Keratinocyte (primary cell): ENCODE data around the gene DIABLO. TPM values are rescaled to one million over a fixed set of nuclear protein-coding genes. Genes with fewer than 3 reads are reported as not detected.

Source experiments
- DNase-seq: peaks from one replicate; pipeline ENCODE4 v3.0.0-alpha.2; 2011; ENCODE audit warnings: low read depth, missing footprints, low spot score
- FAIRE-seq: peaks from 2 replicates; lab custom pipeline; 2011; peaks lifted over from hg19 to GRCh38; lab: Jason Lieb, UNC
- H2AFZ ChIP-seq: 2 replicates; pipeline ENCODE4 v1.6.0; 2012; ENCODE audit warnings: low read length, control low read depth, inconsistent platforms; ENCODE audit not compliant: control insufficient read depth
- H3K27ac ChIP-seq: 2 replicates; pipeline ENCODE4 v1.5.1; 2011; ENCODE audit warnings: low read length; ENCODE audit not compliant: control insufficient read depth, insufficient read depth
- H3K27me3 ChIP-seq: 3 replicates; pipeline ENCODE4 v1.6.0; 2011; ENCODE audit warnings: low read length; ENCODE audit not compliant: control insufficient read depth, insufficient read depth; ENCODE audit errors: extremely low read depth
- H3K36me3 ChIP-seq, 2 experiments: 2 replicates in 1 of 2; 3 replicates in 1 of 2; pipeline ENCODE4 v1.5.1; 2011; ENCODE audit warnings: low read length in 2 of 2, mild to moderate bottlenecking in 1 of 2; ENCODE audit not compliant: control insufficient read depth in 2 of 2, insufficient read depth in 2 of 2; ENCODE audit errors: extremely low read depth in 1 of 2
- H3K4me1 ChIP-seq: 3 replicates; pipeline ENCODE4 v1.5.1; 2011; ENCODE audit warnings: low read length; ENCODE audit not compliant: control insufficient read depth, insufficient read depth; ENCODE audit errors: extremely low read depth
- H3K4me2 ChIP-seq: 3 replicates; pipeline ENCODE4 v1.6.0; 2011; ENCODE audit warnings: low read depth, low read length; ENCODE audit not compliant: control insufficient read depth, insufficient read depth; ENCODE audit errors: extremely low read depth
- H3K4me3 ChIP-seq, 3 experiments: fragments of 200-600 bp in 1 of 3; sonication (generic) in 1 of 3; 2 replicates in 2 of 3; 3 replicates in 1 of 3; pipeline ENCODE4 v1.5.1; 2011 to 2016; ENCODE audit warnings: low read length in 3 of 3, mild to moderate bottlenecking in 3 of 3, control low read depth in 2 of 3, inconsistent platforms in 1 of 3, low read depth in 1 of 3, mixed read lengths in 1 of 3, mixed run types in 1 of 3, moderate library complexity in 1 of 3; ENCODE audit not compliant: control insufficient read depth in 2 of 3, insufficient read depth in 2 of 3; ENCODE audit errors: extremely low read depth in 1 of 3
- H3K79me2 ChIP-seq: 2 replicates; pipeline ENCODE4 v1.6.0; 2012; ENCODE audit warnings: low read length; ENCODE audit not compliant: control insufficient read depth, insufficient read depth
- H3K9ac ChIP-seq: 3 replicates; pipeline ENCODE4 v1.6.0; 2011; ENCODE audit warnings: low read length; ENCODE audit not compliant: control insufficient read depth, insufficient read depth; ENCODE audit errors: extremely low read depth
- H3K9me1 ChIP-seq: 3 replicates; pipeline ENCODE4 v1.6.0; 2011; ENCODE audit warnings: low read length; ENCODE audit not compliant: control insufficient read depth, insufficient read depth; ENCODE audit errors: extremely low read depth
- H3K9me3 ChIP-seq: 2 replicates; pipeline ENCODE4 v1.5.1; 2012; ENCODE audit warnings: low read depth, low read length; ENCODE audit not compliant: control insufficient read depth
- H4K20me1 ChIP-seq: 3 replicates; pipeline ENCODE4 v1.6.0; 2011; ENCODE audit warnings: low read length; ENCODE audit not compliant: control insufficient read depth, insufficient read depth; ENCODE audit errors: extremely low read depth
- EZH2 ChIP-seq: IDR thresholded peaks from one replicate; pipeline ENCODE4 v1.6.1; 2012; ENCODE audit warnings: inconsistent platforms, mild to moderate bottlenecking, low read length, moderate library complexity
- dilution Hi-C: fragments of 300-500 bp; cut with MboI; formaldehyde crosslinking; loops from one replicate; pipeline ENCODE4 v1.7.0; 2020; ENCODE audit warnings: low sequenced_read_pairs; ENCODE audit not compliant: extremely low pct_ligation_motif_present
- polyA plus RNA-seq, 5 experiments: library from polyadenylated mRNA; depleted of rRNA in 3 of 5; stranded (reverse) in 3 of 5; stranded (forward) in 1 of 5; unstranded in 1 of 5; fragments of >200 nt; gene quantifications; 1 replicate in 1 of 5; 2 replicates in 3 of 5; 3 replicates in 1 of 5; pipeline versions ENCODE4 v1.2.1 to v1.2.3, GENCODE V29; 2011 to 2012; ENCODE audit warnings: missing spikeins in 2 of 5, low read depth in 1 of 5, low replicate concordance in 1 of 5
- TF ChIP-seq, protein P1 (sequence below), 3 experiments: IDR thresholded peaks in 1 of 3; conservative IDR thresholded peaks in 1 of 3; optimal IDR thresholded peaks in 1 of 3; 2 replicates in 2 of 3; 3 replicates in 1 of 3; pipeline versions ENCODE3 to v1.5.1; 2011; ENCODE audit warnings: low read length in 3 of 3, mild to moderate bottlenecking in 3 of 3, moderate library complexity in 2 of 3, control low read depth in 1 of 3, inconsistent platforms in 1 of 3; ENCODE audit not compliant: insufficient read depth in 2 of 3; ENCODE audit errors: extremely low read depth in 1 of 3

DIABLO gene
- polyA plus RNA-seq, 1 donor (not counting 4 experiments of a cell fraction or from before 2014, with no cell fraction given) = 41.6 TPM

DNA sequence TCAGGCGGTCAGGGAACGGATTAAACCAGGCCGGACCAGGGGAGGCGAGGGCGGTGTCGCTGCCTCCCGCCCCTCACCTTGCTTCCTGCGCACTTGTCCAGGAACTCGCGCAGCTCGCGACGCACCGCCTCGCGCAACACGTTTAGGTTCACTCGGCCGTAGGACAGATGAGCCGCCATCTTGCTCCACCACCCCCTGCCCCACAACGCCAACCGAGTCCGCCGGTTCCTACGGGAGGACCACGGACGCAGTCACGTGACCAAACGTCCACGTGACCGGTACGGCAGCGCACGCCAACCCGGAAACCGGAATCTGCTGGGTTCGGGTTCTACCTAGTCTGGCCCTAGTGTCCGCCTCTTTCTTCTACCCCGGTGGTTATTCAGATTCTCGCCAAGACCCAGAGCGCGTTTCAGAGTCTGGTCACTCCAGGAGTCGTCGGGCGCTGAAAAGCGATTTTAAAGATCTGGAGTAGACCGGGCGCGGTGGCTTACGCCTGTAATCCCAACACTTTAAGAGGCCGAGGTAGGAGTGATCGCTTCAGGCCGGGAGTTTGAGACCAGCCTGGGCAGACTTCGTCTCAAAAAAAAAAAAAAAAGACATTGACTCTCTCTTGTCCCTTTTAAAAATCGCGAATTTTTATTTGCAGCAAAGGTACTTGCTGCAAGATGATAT lies 40.5 kb upstream of the DIABLO start, which contains the start of gene VPS33A:
Gene VPS33A (minus strand): TSS at position 265 of the 672 bp plus-strand sequence. CDS start 86 bp downstream, at position 179.
- Histone ChIP-seq H3K27ac (peak within 1 kb of the TSS; percentile 96), H3K9me1 (no peaks in the 10 kb centered on the region), H3K4me3 (peak within 1 kb of the TSS; percentile 76 to 85 (median 82)), H3K9ac (peak within 1 kb of the TSS; percentile 96), H2AFZ (peak within 1 kb of the TSS; percentile 99), H3K36me3 (peaks cover 0 to 1% of the 10 kb centered on the region in 2 experiments), H3K4me1 (peaks cover 6% of the 10 kb centered on the region), H3K79me2 (peaks cover 6% of the 10 kb centered on the region), H4K20me1 (no peaks in the 10 kb centered on the region), H3K27me3 (no peaks in the 10 kb centered on the region), H3K9me3 (no peaks in the 10 kb centered on the region), H3K4me2 (peak within 1 kb of the TSS; percentile 86)
- peak; percentile 68 for FAIRE-seq
- no peak for TF ChIP-seq EZH2
- TF ChIP-seq, protein P1, sequence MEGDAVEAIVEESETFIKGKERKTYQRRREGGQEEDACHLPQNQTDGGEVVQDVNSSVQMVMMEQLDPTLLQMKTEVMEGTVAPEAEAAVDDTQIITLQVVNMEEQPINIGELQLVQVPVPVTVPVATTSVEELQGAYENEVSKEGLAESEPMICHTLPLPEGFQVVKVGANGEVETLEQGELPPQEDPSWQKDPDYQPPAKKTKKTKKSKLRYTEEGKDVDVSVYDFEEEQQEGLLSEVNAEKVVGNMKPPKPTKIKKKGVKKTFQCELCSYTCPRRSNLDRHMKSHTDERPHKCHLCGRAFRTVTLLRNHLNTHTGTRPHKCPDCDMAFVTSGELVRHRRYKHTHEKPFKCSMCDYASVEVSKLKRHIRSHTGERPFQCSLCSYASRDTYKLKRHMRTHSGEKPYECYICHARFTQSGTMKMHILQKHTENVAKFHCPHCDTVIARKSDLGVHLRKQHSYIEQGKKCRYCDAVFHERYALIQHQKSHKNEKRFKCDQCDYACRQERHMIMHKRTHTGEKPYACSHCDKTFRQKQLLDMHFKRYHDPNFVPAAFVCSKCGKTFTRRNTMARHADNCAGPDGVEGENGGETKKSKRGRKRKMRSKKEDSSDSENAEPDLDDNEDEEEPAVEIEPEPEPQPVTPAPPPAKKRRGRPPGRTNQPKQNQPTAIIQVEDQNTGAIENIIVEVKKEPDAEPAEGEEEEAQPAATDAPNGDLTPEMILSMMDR (optimal IDR thresholded peaks at IDR 0.05 in 1 of 3, IDR thresholded peaks at IDR 0.05 in 1 of 3, conservative IDR thresholded peaks at IDR 0.05 in 1 of 3; ENCODE audit: extremely low read depth in 1 of 3, insufficient read depth in 2 of 3, low read length in 3 of 3) = no peak
- dilution Hi-C loops = no loop called here
- DNase-seq = peak; percentile 94

DNA sequence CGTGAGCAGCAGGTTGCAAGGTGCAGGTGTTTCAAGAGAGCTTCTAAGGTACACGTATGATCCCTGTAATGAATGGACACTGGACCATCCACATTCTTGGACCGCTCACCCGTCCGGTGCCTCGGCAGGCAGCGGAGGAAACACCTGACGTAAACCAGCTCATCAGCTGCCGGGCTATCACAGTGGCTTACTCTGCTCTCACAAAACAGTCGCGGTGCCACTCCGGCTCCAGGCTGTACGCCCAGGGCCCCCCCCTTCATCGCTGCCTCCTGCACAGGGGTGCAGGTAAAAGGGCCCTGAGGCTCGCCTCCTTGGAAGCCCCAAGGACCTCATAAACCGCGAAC lies 40.0 kb upstream of the DIABLO start:
- no peak for TF ChIP-seq EZH2
- TF ChIP-seq, protein P1 (optimal IDR thresholded peaks at IDR 0.05 in 1 of 3, IDR thresholded peaks at IDR 0.05 in 1 of 3, conservative IDR thresholded peaks at IDR 0.05 in 1 of 3; ENCODE audit: extremely low read depth in 1 of 3, insufficient read depth in 2 of 3, low read length in 3 of 3) = no peak
- H3K4me3 ChIP-seq = peak overlapping the region; percentile 76 to 85 (median 82)
- H2AFZ ChIP-seq = peak overlapping the region; percentile 99
- no peaks in the 10 kb centered on the region for H3K9me1 ChIP-seq
- peak overlapping the region; percentile 86 for H3K4me2 ChIP-seq
- dilution Hi-C loops = no loop called here
- FAIRE-seq (no peak), DNase-seq (no peak)
- H3K4me1 ChIP-seq = peaks cover 6% of the 10 kb centered on the region
- H3K36me3 ChIP-seq = peaks cover 1 to 6% of the 10 kb centered on the region in 2 experiments
- H3K27ac ChIP-seq = peak overlapping the region; percentile 96
- H3K9ac ChIP-seq = peak overlapping the region; percentile 96
- no peaks in the 10 kb centered on the region for H4K20me1 ChIP-seq
- H3K79me2 ChIP-seq = peaks cover 6% of the 10 kb centered on the region
- no peaks in the 10 kb centered on the region for H3K9me3 ChIP-seq
- no peaks in the 10 kb centered on the region for H3K27me3 ChIP-seq
